K562 (cell line): ENCODE results near the gene PANK2. TPM values are rescaled to one million over a fixed set of nuclear protein-coding genes. Genes with fewer than 3 reads are reported as not detected.

Experiments
- ETS1 ChIP-seq: conservative IDR thresholded peaks from 2 replicates; pipeline ENCODE4 v1.6.1; 2011; ENCODE audit warnings: low read depth, mild to moderate bottlenecking, low read length; ENCODE audit not compliant: control insufficient read depth
- FOSL1 ChIP-seq: fragments of 200-800 bp; sonication (Bioruptor generic); conservative IDR thresholded peaks from 2 replicates; pipeline ENCODE4 v1.6.1; 2016; ENCODE audit warnings: missing genetic modification characterization, missing compliant biosample characterization
- ILF3 ChIP-seq: fragments of 450-650 bp; IDR thresholded peaks from 2 replicates; pipeline ENCODE4 v1.6.1; 2018; ENCODE audit warnings: antibody characterized with exemption, mild to moderate bottlenecking, moderate library complexity, borderline replicate concordance
- MAFK ChIP-seq: IDR thresholded peaks from 2 replicates; pipeline ENCODE4 v1.6.1; 2011; ENCODE audit warnings: low read length, improper control_type of control experiment
- POLR3A ChIP-seq: IDR thresholded peaks from 2 replicates; pipeline ENCODE4 v1.6.1; 2011; ENCODE audit warnings: borderline replicate concordance, mild to moderate bottlenecking, moderate library complexity; ENCODE audit not compliant: insufficient read length, insufficient read depth; ENCODE audit errors: extremely low read depth
- REST ChIP-seq, 2 experiments: fragments of 450-650 bp; formaldehyde crosslinking in 1 of 2; IDR thresholded peaks; 2 replicates each; pipeline versions ENCODE4 v1.4.0 to v1.6.1; 2014 to 2020; ENCODE audit warnings: mild to moderate bottlenecking in 2 of 2, borderline replicate concordance in 1 of 2, low read depth in 1 of 2
- RFX1 ChIP-seq: fragments of 450-650 bp; IDR thresholded peaks from 2 replicates; pipeline ENCODE4 v1.6.1; 2016; ENCODE audit warnings: mild to moderate bottlenecking, moderate library complexity
- TAF1 ChIP-seq: IDR thresholded peaks from 2 replicates; pipeline ENCODE4 v1.6.1; 2011; ENCODE audit warnings: mild to moderate bottlenecking, low read length, moderate library complexity; ENCODE audit not compliant: insufficient read depth, control insufficient read depth, severe bottlenecking; ENCODE audit errors: extremely low read depth
- ZC3H11A ChIP-seq: IDR thresholded peaks from 2 replicates; pipeline ENCODE4 v1.6.1; 2012; ENCODE audit warnings: low read depth, low read length, improper control_type of control experiment
- ZFP36 ChIP-seq: fragments of 150-350 bp; IDR thresholded peaks from 2 replicates; pipeline ENCODE4 v1.6.1; 2018; ENCODE audit warnings: low read length, low read depth; ENCODE audit not compliant: partially characterized antibody
- ZNF121 ChIP-seq: sonication (generic); formaldehyde crosslinking; conservative IDR thresholded peaks from 2 replicates; pipeline ENCODE4 v1.8.0; 2022; ENCODE audit warnings: missing genetic modification reagents
- ZNF23 ChIP-seq: fragments of 250-450 bp; sonication (Bioruptor Pico); IDR thresholded peaks from 2 replicates; pipeline ENCODE4 v1.4.0; 2020; ENCODE audit warnings: mild to moderate bottlenecking
- ZNF282 ChIP-seq: sonication (generic); formaldehyde crosslinking; IDR thresholded peaks from 2 replicates; pipeline ENCODE4 v1.8.1; 2023; ENCODE audit warnings: missing genetic modification reagents
- polyA plus RNA-seq, 8 experiments: library from polyadenylated mRNA; depleted of rRNA in 4 of 8; stranded (reverse) in 5 of 8; unstranded in 3 of 8; fragments of >200 nt; fragmentation: Nextera tagmentation in 2 of 8; fragmentation: Illumina TruSeq in 1 of 8; extraction: Ambion mirVana in 2 of 8; extraction: Trizol in 1 of 8; gene quantifications; 2 replicates each; pipeline versions ENCODE4 v1.2.1 to v1.2.3, GENCODE V29; 2011 to 2014; ENCODE audit warnings: inconsistent platforms in 1 of 8, missing spikeins in 1 of 8
- total RNA-seq, 7 experiments: library from RNA; depleted of rRNA in 6 of 7; stranded (reverse); fragments of >200 nt in 6 of 7; fragmentation: Illumina TruSeq in 2 of 7; extraction: Trizol in 2 of 7; gene quantifications; 2 replicates each; pipeline versions ENCODE4 v1.2.1 to v1.2.3, GENCODE V29; 2011 to 2021; ENCODE audit warnings: low replicate concordance in 1 of 7

PANK2 gene
- total and polyA plus RNA-seq, 9 of the 15 experiments (the other 6 are each of a cell fraction or from before 2014, with no cell fraction given), result 14.9 to 43.5 (median 31.4) TPM

GRCh38 chr20:3931664-3932063, 42.5 kb downstream of the PANK2 start (continued):
- TF ChIP-seq REST (IDR thresholded peaks at IDR 0.05; ENCODE audit: borderline replicate concordance), result no peak
- no peak for TF ChIP-seq REST (CRISPR knock-in tag; IDR thresholded peaks at IDR 0.05; ENCODE audit: low read depth)
- no peak for TF ChIP-seq ZFP36
- no peak for TF ChIP-seq POLR3A
- no peak for TF ChIP-seq ZNF282 (CRISPR knock-in tag)
- TF ChIP-seq TAF1, result no peak
- TF ChIP-seq ZNF23, result no peak
- no peak for TF ChIP-seq RFX1
- no peak for TF ChIP-seq ZNF121 (CRISPR knock-in tag)
- no peak for TF ChIP-seq FOSL1 (tag)
- no peak for TF ChIP-seq MAFK
- no peak for TF ChIP-seq ETS1
- TF ChIP-seq ZC3H11A, result no peak
- no peak for TF ChIP-seq ILF3
